ENCODE data around the gene KCNN4.

GRCh38 chr19:43776286-43776685, 4.5 kb downstream of the KCNN4 start:
- TF ChIP-seq PRDM1 (tag by site-specific recombination; IDR thresholded peaks at IDR 0.05) = no peak
- no peak for TF ChIP-seq CTCF (tag by site-specific recombination; IDR thresholded peaks at IDR 0.05)
- TF ChIP-seq, protein P1, sequence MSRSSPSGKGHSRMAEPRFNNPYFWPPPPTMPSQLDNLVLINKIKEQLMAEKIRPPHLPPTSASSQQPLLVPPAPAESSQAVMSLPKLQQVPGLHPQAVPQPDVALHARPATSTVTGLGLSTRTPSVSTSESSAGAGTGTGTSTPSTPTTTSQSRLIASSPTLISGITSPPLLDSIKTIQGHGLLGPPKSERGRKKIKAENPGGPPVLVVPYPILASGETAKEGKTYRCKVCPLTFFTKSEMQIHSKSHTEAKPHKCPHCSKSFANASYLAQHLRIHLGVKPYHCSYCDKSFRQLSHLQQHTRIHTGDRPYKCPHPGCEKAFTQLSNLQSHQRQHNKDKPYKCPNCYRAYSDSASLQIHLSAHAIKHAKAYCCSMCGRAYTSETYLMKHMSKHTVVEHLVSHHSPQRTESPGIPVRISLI (tag by site-specific recombination; IDR thresholded peaks at IDR 0.05) = no peak
- no peak for TF ChIP-seq ZNF555 (tag by site-specific recombination; conservative IDR thresholded peaks at IDR 0.05)
- TF ChIP-seq ZNF24 (tag by site-specific recombination; IDR thresholded peaks at IDR 0.05) = no peak
- no peak for TF ChIP-seq WT1 (tag by site-specific recombination; IDR thresholded peaks at IDR 0.05)
